Measurements from ENCODE around the gene RDH5.

DNA sequence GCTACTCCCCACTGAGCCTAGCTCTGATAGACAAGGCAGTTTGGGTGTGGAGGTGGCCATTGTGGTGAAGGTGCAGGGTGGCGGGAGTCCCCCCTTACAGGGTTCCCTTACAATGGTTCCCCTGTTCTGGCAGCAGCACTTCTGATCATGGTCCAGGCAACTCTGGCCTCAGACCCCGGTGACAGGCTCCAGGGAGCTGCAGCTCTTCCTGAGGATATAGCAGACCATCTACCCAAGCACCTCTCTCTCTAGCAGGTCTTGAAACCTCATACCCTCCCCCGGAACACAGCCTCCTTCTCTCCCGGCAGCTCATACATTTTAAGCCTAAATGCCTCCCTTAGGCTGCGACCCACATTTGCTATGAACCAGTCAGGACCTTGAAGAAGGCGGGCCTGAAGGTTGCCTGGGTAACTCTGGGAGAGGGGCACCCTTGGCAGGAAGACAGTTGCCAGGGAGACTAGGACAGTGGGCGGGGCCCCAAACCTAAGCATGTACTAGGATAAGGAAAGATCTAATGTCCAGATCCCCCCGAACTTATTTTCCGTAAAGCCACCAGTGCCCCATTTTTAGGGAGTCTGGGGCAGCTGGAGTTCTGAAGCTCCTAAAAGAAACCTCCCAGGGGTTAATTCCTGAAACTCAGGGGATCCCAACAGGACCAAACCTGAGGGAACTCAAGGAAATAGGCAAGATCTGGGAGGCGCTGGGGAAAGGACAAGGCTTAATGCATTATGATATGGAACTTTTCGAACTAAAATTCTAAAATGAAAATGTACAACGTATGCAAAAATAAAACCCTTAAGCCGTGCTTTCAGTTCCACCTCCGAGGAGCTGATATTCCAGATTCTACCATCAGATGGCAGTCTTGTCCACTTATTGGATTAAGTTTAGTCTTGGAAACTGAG is 18.2 kb downstream of the RDH5 start:
- TF ChIP-seq EP300 (IDR thresholded peaks at IDR 0.05) (no peak), POLR2A (IDR thresholded peaks at IDR 0.05) (no peak), POLR2AphosphoS5 (IDR thresholded peaks at IDR 0.05) (no peak)
- TF ChIP-seq, protein P1, sequence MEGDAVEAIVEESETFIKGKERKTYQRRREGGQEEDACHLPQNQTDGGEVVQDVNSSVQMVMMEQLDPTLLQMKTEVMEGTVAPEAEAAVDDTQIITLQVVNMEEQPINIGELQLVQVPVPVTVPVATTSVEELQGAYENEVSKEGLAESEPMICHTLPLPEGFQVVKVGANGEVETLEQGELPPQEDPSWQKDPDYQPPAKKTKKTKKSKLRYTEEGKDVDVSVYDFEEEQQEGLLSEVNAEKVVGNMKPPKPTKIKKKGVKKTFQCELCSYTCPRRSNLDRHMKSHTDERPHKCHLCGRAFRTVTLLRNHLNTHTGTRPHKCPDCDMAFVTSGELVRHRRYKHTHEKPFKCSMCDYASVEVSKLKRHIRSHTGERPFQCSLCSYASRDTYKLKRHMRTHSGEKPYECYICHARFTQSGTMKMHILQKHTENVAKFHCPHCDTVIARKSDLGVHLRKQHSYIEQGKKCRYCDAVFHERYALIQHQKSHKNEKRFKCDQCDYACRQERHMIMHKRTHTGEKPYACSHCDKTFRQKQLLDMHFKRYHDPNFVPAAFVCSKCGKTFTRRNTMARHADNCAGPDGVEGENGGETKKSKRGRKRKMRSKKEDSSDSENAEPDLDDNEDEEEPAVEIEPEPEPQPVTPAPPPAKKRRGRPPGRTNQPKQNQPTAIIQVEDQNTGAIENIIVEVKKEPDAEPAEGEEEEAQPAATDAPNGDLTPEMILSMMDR (IDR thresholded peaks at IDR 0.05) = peak; percentile 80 to 94

All from suprapubic skin (tissue), 4 donors.